ENCODE results near the gene ZNRF2.

DNA sequence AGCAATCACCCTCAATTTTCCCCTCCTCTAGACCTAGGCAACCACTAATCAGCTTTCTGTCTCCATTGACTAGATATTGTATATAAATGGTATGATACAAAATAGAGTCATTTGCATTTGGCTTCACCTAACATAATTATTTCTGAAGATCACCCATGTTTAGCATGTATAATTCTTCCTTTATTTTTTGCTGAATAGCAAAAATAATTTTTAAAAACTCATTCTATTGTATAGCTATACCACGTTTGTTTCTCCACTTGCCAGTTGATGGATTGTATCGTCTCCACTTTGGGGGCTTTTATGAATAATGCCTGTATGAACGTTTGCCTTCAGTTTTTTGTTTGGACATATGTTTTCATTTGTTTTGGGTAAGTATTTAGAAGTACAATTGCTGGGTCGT is 95.3 kb downstream of the ZNRF2 start:
- TF ChIP-seq, protein P1, sequence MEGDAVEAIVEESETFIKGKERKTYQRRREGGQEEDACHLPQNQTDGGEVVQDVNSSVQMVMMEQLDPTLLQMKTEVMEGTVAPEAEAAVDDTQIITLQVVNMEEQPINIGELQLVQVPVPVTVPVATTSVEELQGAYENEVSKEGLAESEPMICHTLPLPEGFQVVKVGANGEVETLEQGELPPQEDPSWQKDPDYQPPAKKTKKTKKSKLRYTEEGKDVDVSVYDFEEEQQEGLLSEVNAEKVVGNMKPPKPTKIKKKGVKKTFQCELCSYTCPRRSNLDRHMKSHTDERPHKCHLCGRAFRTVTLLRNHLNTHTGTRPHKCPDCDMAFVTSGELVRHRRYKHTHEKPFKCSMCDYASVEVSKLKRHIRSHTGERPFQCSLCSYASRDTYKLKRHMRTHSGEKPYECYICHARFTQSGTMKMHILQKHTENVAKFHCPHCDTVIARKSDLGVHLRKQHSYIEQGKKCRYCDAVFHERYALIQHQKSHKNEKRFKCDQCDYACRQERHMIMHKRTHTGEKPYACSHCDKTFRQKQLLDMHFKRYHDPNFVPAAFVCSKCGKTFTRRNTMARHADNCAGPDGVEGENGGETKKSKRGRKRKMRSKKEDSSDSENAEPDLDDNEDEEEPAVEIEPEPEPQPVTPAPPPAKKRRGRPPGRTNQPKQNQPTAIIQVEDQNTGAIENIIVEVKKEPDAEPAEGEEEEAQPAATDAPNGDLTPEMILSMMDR (conservative IDR thresholded peaks at IDR 0.05 in 1 of 2, IDR thresholded peaks at IDR 0.05 in 1 of 2; ENCODE audit: low read depth in 1 of 2, low read length in 2 of 2), result no peak
- TF ChIP-seq EZH2 (IDR thresholded peaks at IDR 0.05; ENCODE audit: low read length, missing control alignments), result no peak

Measured in fibroblast of lung (primary cell).